WTC11 (cell line): ENCODE measurements around the gene CELSR1. TPM values are rescaled to one million over a fixed set of nuclear protein-coding genes. Genes with fewer than 3 reads are reported as not detected.

Experiments
- ATAC-seq: fragments of 200-7000 bp; cut with Tn5 transposase; 2 replicates; pipeline ENCODE4 v1.10.0; 2021; ENCODE audit warnings: mild to moderate bottlenecking, moderate library complexity
- CTCF ChIA-PET: fragments of 300-600 bp; sonication (Branson Sonifier 250); formaldehyde crosslinking; loops from one replicate; lab custom pipeline; 2021; ENCODE audit warnings: antibody characterized with exemption; lab: Charles Lee
- POLR2A ChIA-PET: fragments of 350-600 bp; sonication (Branson Sonifier 250); formaldehyde crosslinking; loops from one replicate; lab custom pipeline; 2021; ENCODE audit warnings: antibody characterized with exemption; lab: Charles Lee
- DNase-seq: peaks from one replicate; pipeline ENCODE4 v3.0.0; 2021; ENCODE audit warnings: low spot score
- H3K27ac Mint-ChIP-seq: 2 replicates; pipeline ENCODE4 v1.8.0; 2021; ENCODE audit warnings: mixed read lengths
- H3K27me3 Mint-ChIP-seq: 2 replicates; pipeline ENCODE4 v1.8.0; 2021; ENCODE audit warnings: low read depth, mild to moderate bottlenecking, moderate library complexity, mixed read lengths
- H3K36me3 Mint-ChIP-seq: 2 replicates; pipeline ENCODE4 v1.8.0; 2021; ENCODE audit warnings: mixed read lengths
- H3K4me1 Mint-ChIP-seq: 2 replicates; pipeline ENCODE4 v1.8.0; 2022; ENCODE audit warnings: mixed read lengths
- H3K4me3 Mint-ChIP-seq: 2 replicates; pipeline ENCODE4 v1.8.0; 2021; ENCODE audit warnings: mild to moderate bottlenecking, moderate library complexity, mixed read lengths
- H3K9me3 Mint-ChIP-seq: 2 replicates; pipeline ENCODE4 v1.8.0; 2021; ENCODE audit warnings: mixed read lengths
- AFF4 ChIP-seq: sonication (generic); formaldehyde crosslinking; IDR thresholded peaks from 2 replicates; pipeline ENCODE4 v1.8.1; 2023; ENCODE audit warnings: mild to moderate bottlenecking, missing genetic modification reagents, borderline replicate concordance
- CREB1 ChIP-seq: sonication (generic); formaldehyde crosslinking; IDR thresholded peaks from 2 replicates; pipeline ENCODE4 v1.8.0; 2023; ENCODE audit warnings: mild to moderate bottlenecking, missing genetic modification reagents
- E2F4 ChIP-seq: sonication (generic); formaldehyde crosslinking; IDR thresholded peaks from 2 replicates; pipeline ENCODE4 v1.8.1; 2022; ENCODE audit warnings: low read depth, mild to moderate bottlenecking, moderate library complexity, missing genetic modification reagents, borderline replicate concordance
- E2F5 ChIP-seq: sonication (generic); formaldehyde crosslinking; IDR thresholded peaks from 2 replicates; pipeline ENCODE4 v1.8.1; 2022; ENCODE audit warnings: mild to moderate bottlenecking, moderate library complexity, missing genetic modification reagents
- FOXJ3 ChIP-seq: sonication (generic); formaldehyde crosslinking; IDR thresholded peaks from 2 replicates; pipeline ENCODE4 v1.9.0; 2021; ENCODE audit warnings: missing genetic modification reagents, mild to moderate bottlenecking, borderline replicate concordance
- IRF1 ChIP-seq: sonication (generic); formaldehyde crosslinking; IDR thresholded peaks from 2 replicates; pipeline ENCODE4 v1.8.0; 2023; ENCODE audit warnings: missing genetic modification reagents
- KAT7 ChIP-seq: sonication (generic); formaldehyde crosslinking; IDR thresholded peaks from 2 replicates; pipeline ENCODE4 v1.8.1; 2023; ENCODE audit warnings: missing genetic modification reagents, mild to moderate bottlenecking, borderline replicate concordance
- MAX ChIP-seq: sonication (generic); formaldehyde crosslinking; IDR thresholded peaks from 2 replicates; pipeline ENCODE4 v1.8.0; 2022; ENCODE audit warnings: mild to moderate bottlenecking, missing genetic modification reagents
- PREB ChIP-seq: sonication (generic); formaldehyde crosslinking; IDR thresholded peaks from 2 replicates; pipeline ENCODE4 v1.8.1; 2022; ENCODE audit warnings: mild to moderate bottlenecking, missing genetic modification reagents, moderate library complexity, borderline replicate concordance
- SMAD4 ChIP-seq: sonication (generic); formaldehyde crosslinking; IDR thresholded peaks from 2 replicates; pipeline ENCODE4 v1.8.0; 2022; ENCODE audit warnings: mild to moderate bottlenecking, missing genetic modification reagents
- TEAD4 ChIP-seq: sonication (generic); formaldehyde crosslinking; IDR thresholded peaks from 2 replicates; pipeline ENCODE4 v1.8.0; 2022; ENCODE audit warnings: mild to moderate bottlenecking, missing genetic modification reagents
- ZBTB21 ChIP-seq: sonication (generic); formaldehyde crosslinking; IDR thresholded peaks from 2 replicates; pipeline ENCODE4 v1.8.1; 2023; ENCODE audit warnings: mild to moderate bottlenecking, missing genetic modification reagents, borderline replicate concordance
- ZNF138 ChIP-seq: sonication (generic); formaldehyde crosslinking; conservative IDR thresholded peaks from 2 replicates; pipeline ENCODE4 v1.8.1; 2022; ENCODE audit warnings: mild to moderate bottlenecking, moderate library complexity, missing genetic modification reagents
- ZNF423 ChIP-seq: fragments of 250-450 bp; sonication (Bioruptor Pico); IDR thresholded peaks from 2 replicates; pipeline ENCODE4 v2.1.2; 2022; ENCODE audit warnings: mild to moderate bottlenecking, moderate library complexity
- ZNF425 ChIP-seq: fragments of 250-450 bp; sonication (Bioruptor Pico); conservative IDR thresholded peaks from 2 replicates; pipeline ENCODE4 v1.9.0; 2021; ENCODE audit warnings: mild to moderate bottlenecking
- total RNA-seq: library from RNA; stranded (reverse); gene quantifications from 3 replicates; pipeline ENCODE4 v1.2.3, GENCODE V29; 2021

CELSR1 gene
- total RNA-seq, 1 experiment from 2014 or later = 16.8 TPM

GRCh38 chr22:46465793-46466192, 71.6 kb downstream of the CELSR1 start (continued):
- TF ChIP-seq PREB (CRISPR knock-in tag) (no peak), E2F4 (CRISPR knock-in tag) (no peak), E2F5 (CRISPR knock-in tag) (no peak), CREB1 (CRISPR knock-in tag) (no peak)

GRCh38 chr22:46465345-46465720, 72.1 kb downstream of the CELSR1 start:
- no peaks in the 10 kb centered on the region for H3K4me1 Mint-ChIP-seq
- H3K9me3 Mint-ChIP-seq = no peaks in the 10 kb centered on the region
- no peak overlapping the region for H3K4me3 Mint-ChIP-seq
- DNase-seq (no peak), ATAC-seq (no peak)
- no peaks in the 10 kb centered on the region; the same call in 1 of the 2 replicates for H3K36me3 Mint-ChIP-seq
- TF ChIP-seq PREB (CRISPR knock-in tag) (no peak), MAX (CRISPR knock-in tag) (no peak), ZNF423 (CRISPR knock-in tag) (no peak), CREB1 (CRISPR knock-in tag) (no peak), AFF4 (CRISPR knock-in tag) (no peak), SMAD4 (CRISPR knock-in tag) (no peak)
- H3K27me3 Mint-ChIP-seq = no peaks in the 10 kb centered on the region
- H3K27ac Mint-ChIP-seq = peak overlapping the region; percentile 49; the same call in 1 of the 2 replicates
- POLR2A ChIA-PET = no interaction called here
- CTCF ChIA-PET = no interaction called here

- CTCF ChIA-PET = interaction anchor here (1.4 kb wide), 1 partner anchor 97 kb away, joined by 4 read pairs; no protein-coding TSS in a partner anchor
- TF ChIP-seq FOXJ3 (CRISPR knock-in tag) = no peak
- TF ChIP-seq IRF1 (CRISPR knock-in tag) = no peak
- TF ChIP-seq ZNF138 (CRISPR knock-in tag) = no peak
- no peak for TF ChIP-seq ZBTB21 (CRISPR knock-in tag)
- no peak for TF ChIP-seq TEAD4 (CRISPR knock-in tag)
- TF ChIP-seq KAT7 (CRISPR knock-in tag) = no peak
- TF ChIP-seq ZNF425 = no peak
- ATAC-seq = no peak
- Mint-ChIP-seq H3K4me3 (no peak overlapping the region), H3K4me1 (no peaks in the 10 kb centered on the region), H3K27me3 (no peaks in the 10 kb centered on the region), H3K27ac (peak overlapping the region; percentile 87), H3K9me3 (no peaks in the 10 kb centered on the region), H3K36me3 (no peaks in the 10 kb centered on the region; the same call in 1 of the 2 replicates)
- DNase-seq = no peak
- POLR2A ChIA-PET = no interaction called here
These were observed 72.6 kb downstream of the CELSR1 start for GRCh38 chr22:46464701-46465344.
